ENCODE data around the gene STX17. TPM values are rescaled to one million over a fixed set of nuclear protein-coding genes. Genes with fewer than 3 reads are reported as not detected.

Gene STX17
- total and polyA plus RNA-seq, 10 donors, result 3.1 to 52.1 (median 39.9) TPM

GRCh38 chr9:99873943-99874584 lies 32.4 kb upstream of the STX17 start:
- H3K9me3 ChIP-seq, result peaks cover 0 to 7% (median 0%) of the 10 kb centered on the region in 8 donors
- intact Hi-C loops (cut with DNase I; ENCODE audit: low total_unique reads), result no loop called here
- no peaks in the 10 kb centered on the region for H3K4me1 ChIP-seq
- H3K27me3 ChIP-seq (replicated peaks in 1 of 7), result no peaks in the 10 kb centered on the region
- WGBS, 5 donors, result 76 to 90% (median 86%) methylated on average over 4 of the region's 4 CpGs
- no peak for DNase-seq
- no peak overlapping the region for H3K4me3 ChIP-seq
- no peak overlapping the region for H3K27ac ChIP-seq
- TF ChIP-seq POLR2AphosphoS5 (IDR thresholded peaks at IDR 0.05) (no peak), POLR2A (IDR thresholded peaks at IDR 0.05) (no peak), CTCF (IDR thresholded peaks at IDR 0.05 in 8 of 11, conservative IDR thresholded peaks at IDR 0.05 in 3 of 11) (no peak)
- H3K36me3 ChIP-seq, result no peaks in the 10 kb centered on the region

GRCh38 chr9:99876190-99876589 lies 30.3 kb upstream of the STX17 start:
- intact Hi-C loops (cut with DNase I; ENCODE audit: low total_unique reads), result no loop called here
- no peak for TF ChIP-seq CTCF (IDR thresholded peaks at IDR 0.05 in 8 of 11, conservative IDR thresholded peaks at IDR 0.05 in 3 of 11)
- TF ChIP-seq POLR2A (IDR thresholded peaks at IDR 0.05), result no peak
- no peak for TF ChIP-seq POLR2AphosphoS5 (IDR thresholded peaks at IDR 0.05)

GRCh38 chr9:99878651-99879050 lies 27.8 kb upstream of the STX17 start:
- Histone ChIP-seq H3K9me3 (peaks cover 0 to 7% (median 0%) of the 10 kb centered on the region in 8 donors), H3K36me3 (no peaks in the 10 kb centered on the region), H3K4me1 (no peaks in the 10 kb centered on the region), H3K27ac (no peak overlapping the region), H3K4me3 (no peak overlapping the region), H3K27me3 (replicated peaks in 1 of 7) (no peaks in the 10 kb centered on the region)
- intact Hi-C loops (cut with DNase I; ENCODE audit: low total_unique reads), result no loop called here
- 68 to 81% (median 78%) methylated on average over 2 of the region's 2 CpGs for WGBS, 5 donors
- no peak for TF ChIP-seq POLR2A (IDR thresholded peaks at IDR 0.05)
- no peak for TF ChIP-seq CTCF (IDR thresholded peaks at IDR 0.05 in 8 of 11, conservative IDR thresholded peaks at IDR 0.05 in 3 of 11)
- no peak for TF ChIP-seq POLR2AphosphoS5 (IDR thresholded peaks at IDR 0.05)
- DNase-seq, result no peak

More at GRCh38 chr9:99876190-99876589, 30.3 kb upstream of the STX17 start:
- Histone ChIP-seq H3K27ac (no peak overlapping the region), H3K4me3 (no peak overlapping the region), H3K9me3 (peaks cover 0 to 7% (median 0%) of the 10 kb centered on the region in 8 donors), H3K36me3 (no peaks in the 10 kb centered on the region), H3K27me3 (replicated peaks in 1 of 7) (no peaks in the 10 kb centered on the region), H3K4me1 (no peaks in the 10 kb centered on the region)
- 56 to 84% (median 75%) methylated on average over 2 of the region's 2 CpGs for WGBS, 5 donors
- no peak for DNase-seq

DNA sequence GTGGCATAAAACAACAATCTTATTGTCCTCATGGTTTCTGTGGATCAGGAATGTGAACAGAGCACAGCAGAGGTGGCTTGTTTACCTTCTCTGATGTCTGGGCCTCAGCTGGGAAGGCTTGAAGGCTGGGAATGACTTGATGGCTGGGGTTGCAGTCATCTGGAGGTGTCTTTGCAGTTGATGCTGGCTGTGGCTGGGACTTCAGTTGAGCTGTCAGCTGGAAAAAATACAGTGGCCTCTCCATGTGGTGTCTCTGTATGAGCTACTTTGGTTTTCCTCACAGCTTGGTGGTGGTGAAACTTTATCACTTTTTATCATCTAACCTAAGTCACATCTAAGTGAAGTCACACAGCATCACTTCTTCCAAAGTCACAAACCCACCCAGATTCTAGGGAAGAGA lies 24.7 kb upstream of the STX17 start:
- Histone ChIP-seq H3K4me3 (no peak overlapping the region), H3K9me3 (no peaks in the 10 kb centered on the region), H3K4me1 (no peaks in the 10 kb centered on the region), H3K27ac (no peak overlapping the region), H3K27me3 (replicated peaks in 1 of 7) (no peaks in the 10 kb centered on the region), H3K36me3 (no peaks in the 10 kb centered on the region)
- DNase-seq, result no peak
- TF ChIP-seq CTCF (IDR thresholded peaks at IDR 0.05 in 8 of 11, conservative IDR thresholded peaks at IDR 0.05 in 3 of 11), result no peak
- no peak for TF ChIP-seq POLR2A (IDR thresholded peaks at IDR 0.05)
- no peak for TF ChIP-seq POLR2AphosphoS5 (IDR thresholded peaks at IDR 0.05)
- intact Hi-C loops (cut with DNase I; ENCODE audit: low total_unique reads), result no loop called here

Data from spleen (tissue), 11 donors.